ENCODE results near the gene MTNR1A. TPM values are rescaled to one million over a fixed set of nuclear protein-coding genes. Genes with fewer than 3 reads are reported as not detected.

Gene MTNR1A
- total and polyA plus RNA-seq, 2 donors (not counting 3 experiments of a cell fraction or from before 2014, with no cell fraction given) = not detected

DNA sequence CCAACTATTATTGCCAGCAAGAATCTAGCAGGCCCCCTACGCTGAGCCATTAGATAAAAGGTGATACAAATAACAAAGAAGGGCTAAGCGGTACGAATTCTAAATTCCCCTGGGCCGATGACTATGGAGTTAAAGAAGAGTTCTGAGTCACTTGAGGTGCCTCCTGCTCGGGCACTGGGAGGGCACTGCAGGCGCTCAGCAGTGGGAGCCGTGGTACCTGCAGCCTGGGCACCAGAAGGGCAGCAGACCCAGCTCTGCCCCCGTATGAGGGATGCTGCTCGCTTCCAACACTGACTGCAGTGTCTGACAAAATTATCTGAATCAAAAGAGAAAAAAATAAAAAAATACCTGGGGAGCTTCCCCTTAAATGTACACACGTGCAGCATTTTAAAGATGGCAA lies 44.1 kb upstream of the MTNR1A start:
- Histone ChIP-seq H4K20me1 (replicated peaks; ENCODE audit: control insufficient read depth, extremely low read depth, insufficient read depth, low read length) (no peaks in the 10 kb centered on the region), H3K79me2 (ENCODE audit: control insufficient read depth, insufficient read depth, low read length) (no peaks in the 10 kb centered on the region), H3K4me3 (replicated peaks in 1 of 3; ENCODE audit: insufficient read depth in 1 of 3, low read depth in 1 of 3, low read length in 3 of 3) (no peak overlapping the region), H2AFZ (ENCODE audit: low read depth, low read length) (no peak overlapping the region), H3K9ac (replicated peaks; ENCODE audit: extremely low read depth, insufficient read depth, low read length) (no peak overlapping the region), H3K27ac (ENCODE audit: insufficient read depth, low read depth, low read length) (no peak overlapping the region), H3K27me3 (ENCODE audit: control insufficient read depth in 2 of 2, insufficient read depth in 2 of 2, low read length in 2 of 2) (no peaks in the 10 kb centered on the region), H3K36me3 (ENCODE audit: control insufficient read depth in 2 of 2, extremely low read depth in 1 of 2, insufficient read depth in 2 of 2, low read length in 2 of 2) (no peaks in the 10 kb centered on the region), H3K9me3 (replicated peaks; ENCODE audit: control insufficient read depth, insufficient read depth, low read length) (peaks cover 3% of the 10 kb centered on the region), H3K4me2 (ENCODE audit: insufficient read depth, low read length) (no peak overlapping the region), H3K4me1 (ENCODE audit: control insufficient read depth, extremely low read depth, insufficient read depth, low read length) (no peaks in the 10 kb centered on the region), H3K9me1 (replicated peaks; ENCODE audit: control insufficient read depth, extremely low read depth, insufficient read depth, low read length) (no peaks in the 10 kb centered on the region)
- FAIRE-seq (no peak), DNase-seq (ENCODE audit: low read depth, low spot score) (no peak)
- no TSS peak for BruUV-seq (replicated peaks)
- ChIA-PET CTCF (interaction anchor here (1.0 kb wide), 1 partner anchor 12 kb away, joined by 4 read pairs; no protein-coding TSS in a partner anchor), POLR2A (no interaction called here)
- intact Hi-C loops (cut with micrococcal nuclease) (no loop called here), dilution Hi-C loops (cut with MboI; ENCODE audit: extremely low pct_ligation_motif_present, low sequenced_read_pairs) (no loop called here)
- TF ChIP-seq GATA2 (IDR thresholded peaks at IDR 0.05; ENCODE audit: insufficient read depth, insufficient read length, low read depth, low read length) = no peak
- no peak for TF ChIP-seq POLR2AphosphoS5 (IDR thresholded peaks at IDR 0.05; ENCODE audit: insufficient read depth, low read depth, low read length)

DNA sequence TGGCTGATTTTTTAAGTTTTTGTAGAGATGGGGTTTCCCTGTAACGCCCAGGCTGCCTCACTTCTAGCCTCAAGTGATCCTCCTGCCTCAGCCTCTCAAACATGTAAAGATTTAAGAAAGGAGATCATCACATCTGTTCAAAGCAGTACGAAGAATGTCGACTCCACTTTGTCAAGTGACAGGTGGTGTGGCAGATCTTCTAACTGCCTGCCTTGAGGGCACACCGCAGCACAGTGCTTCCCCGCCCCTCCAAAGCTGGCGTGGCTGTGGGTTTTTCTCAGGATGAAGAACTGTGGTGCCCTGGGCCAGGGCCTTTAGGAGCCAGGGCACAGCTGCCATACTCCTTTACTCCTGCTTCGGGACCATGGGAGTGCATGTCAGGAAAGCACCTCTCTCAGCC lies 43.3 kb upstream of the MTNR1A start:
- Histone ChIP-seq H3K36me3 (ENCODE audit: control insufficient read depth in 2 of 2, extremely low read depth in 1 of 2, insufficient read depth in 2 of 2, low read length in 2 of 2) (no peaks in the 10 kb centered on the region), H3K9me3 (replicated peaks; ENCODE audit: control insufficient read depth, insufficient read depth, low read length) (peaks cover 3% of the 10 kb centered on the region), H3K9me1 (replicated peaks; ENCODE audit: control insufficient read depth, extremely low read depth, insufficient read depth, low read length) (no peaks in the 10 kb centered on the region), H2AFZ (ENCODE audit: low read depth, low read length) (no peak overlapping the region), H3K4me1 (ENCODE audit: control insufficient read depth, extremely low read depth, insufficient read depth, low read length) (no peaks in the 10 kb centered on the region), H3K4me3 (replicated peaks in 1 of 3; ENCODE audit: insufficient read depth in 1 of 3, low read depth in 1 of 3, low read length in 3 of 3) (no peak overlapping the region), H3K9ac (replicated peaks; ENCODE audit: extremely low read depth, insufficient read depth, low read length) (no peak overlapping the region), H4K20me1 (replicated peaks; ENCODE audit: control insufficient read depth, extremely low read depth, insufficient read depth, low read length) (no peaks in the 10 kb centered on the region), H3K79me2 (ENCODE audit: control insufficient read depth, insufficient read depth, low read length) (no peaks in the 10 kb centered on the region), H3K4me2 (ENCODE audit: insufficient read depth, low read length) (no peak overlapping the region), H3K27ac (ENCODE audit: insufficient read depth, low read depth, low read length) (no peak overlapping the region), H3K27me3 (ENCODE audit: control insufficient read depth in 2 of 2, insufficient read depth in 2 of 2, low read length in 2 of 2) (no peaks in the 10 kb centered on the region)
- intact Hi-C loops (cut with micrococcal nuclease) = no loop called here
- DNase-seq (ENCODE audit: low read depth, low spot score) (no peak), FAIRE-seq (no peak)
- ChIA-PET POLR2A (no interaction called here), CTCF (no interaction called here)
- BruUV-seq (replicated peaks) = no TSS peak
- no peak for TF ChIP-seq POLR2A (IDR thresholded peaks at IDR 0.05; ENCODE audit: low read depth, low read length)
- dilution Hi-C loops (cut with MboI; ENCODE audit: extremely low pct_ligation_motif_present, low sequenced_read_pairs) = no loop called here

Measured in endothelial cell of umbilical vein (primary cell).